Gastroesophageal sphincter (tissue), 4 donors: ENCODE measurements around the gene TNNI3K. TPM values are rescaled to one million over a fixed set of nuclear protein-coding genes. Genes with fewer than 3 reads are reported as not detected.

Experiments used
- ATAC-seq: fragments of 150-250 bp; one replicate; pipeline ENCODE4 v1.9.1; 2016; ENCODE audit warnings: mild to moderate bottlenecking, moderate library complexity
- H3K27ac ChIP-seq, 4 donors: fragments of 200-600 bp; sonication (generic) in 3 of 4; 1 replicate in 3 of 4; 2 replicates in 1 of 4; pipeline ENCODE4 v1.5.1; 2016 to 2019
- H3K27me3 ChIP-seq: fragments of 200-600 bp; sonication (generic); one replicate; pipeline ENCODE4 v1.5.1; 2019
- H3K36me3 ChIP-seq, 2 donors: fragments of 200-600 bp; sonication (generic); one replicate each; pipeline ENCODE4 v1.5.1; 2019; ENCODE audit warnings: control low read depth in 1 of 2
- H3K4me1 ChIP-seq, 3 donors: fragments of 200-600 bp; sonication (generic); 1 replicate in 2 of 3; 2 replicates in 1 of 3; pipeline ENCODE4 v1.5.1; 2016 to 2019; ENCODE audit warnings: control low read depth in 2 of 3
- H3K4me3 ChIP-seq, 2 donors: fragments of 200-600 bp; sonication (generic); one replicate each; pipeline ENCODE4 v1.5.1; 2019; ENCODE audit warnings: mild to moderate bottlenecking in 1 of 2, moderate library complexity in 1 of 2
- H3K9me3 ChIP-seq, 3 donors: fragments of 200-600 bp; sonication (generic); one replicate each; pipeline ENCODE4 v1.5.1; 2017 to 2019; ENCODE audit warnings: control low read depth in 2 of 3
- EP300 ChIP-seq: sonication (generic); formaldehyde crosslinking; IDR thresholded peaks from one replicate; pipeline ENCODE4 v1.6.1; 2017; ENCODE audit warnings: antibody characterized with exemption, mild to moderate bottlenecking
- POLR2A ChIP-seq, 2 donors: fragments of 450-650 bp; IDR thresholded peaks; one replicate each; pipeline ENCODE4 v1.6.1; 2017; ENCODE audit warnings: antibody characterized with exemption in 2 of 2, mild to moderate bottlenecking in 2 of 2, moderate library complexity in 1 of 2
- POLR2AphosphoS5 ChIP-seq: sonication (generic); formaldehyde crosslinking; IDR thresholded peaks from one replicate; pipeline ENCODE4 v1.6.1; 2017; ENCODE audit warnings: antibody characterized with exemption
- WGBS, 2 donors: methylation state at CpG; one replicate each; pipeline ENCODE4 v1.1.5; 2018; ENCODE audit warnings: low coverage in 1 of 2; 5-methylcytosine and 5-hydroxymethylcytosine counted together
- total RNA-seq, 4 donors: library from RNA; depleted of rRNA; stranded (reverse); fragments of >200 nt; gene quantifications; one replicate each; pipeline ENCODE4 v1.1.0, GENCODE V29; 2016
- TF ChIP-seq, protein P1 (sequence below), 4 experiments: fragments of 200-600 bp in 2 of 4; fragments of 450-650 bp in 2 of 4; sonication (generic) in 1 of 4; IDR thresholded peaks; one replicate each; pipeline ENCODE4 v1.5.1; 2017 to 2019; ENCODE audit warnings: antibody characterized with exemption in 4 of 4, mild to moderate bottlenecking in 2 of 4, moderate library complexity in 2 of 4

Gene TNNI3K
- total RNA-seq, 4 donors from 2014 or later, result 0.32 to 3.9 (median 2.9) TPM

DNA sequence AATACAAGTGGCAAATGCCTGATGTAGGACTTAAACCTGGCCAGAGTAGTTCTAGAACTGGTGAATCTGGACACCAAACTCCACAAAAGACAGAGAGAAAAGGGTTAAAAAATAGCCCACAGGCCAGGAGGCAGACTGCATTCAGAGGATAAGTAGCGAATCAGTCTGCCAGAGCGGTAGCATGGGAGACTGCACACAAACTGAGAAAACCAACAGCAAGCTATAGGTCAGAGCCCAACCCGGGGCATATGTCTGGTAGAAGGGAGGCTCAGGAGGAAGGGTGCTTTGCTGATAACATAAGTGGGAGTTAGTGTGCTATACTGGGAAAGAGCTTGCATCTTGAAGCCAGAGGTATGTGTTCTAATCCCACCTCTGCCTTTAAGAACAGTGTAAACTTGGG lies 273.3 kb downstream of the TNNI3K start:
- Histone ChIP-seq H3K36me3 (no peaks in the 10 kb centered on the region), H3K4me3 (no peak overlapping the region), H3K27me3 (no peaks in the 10 kb centered on the region), H3K9me3 (no peaks in the 10 kb centered on the region), H3K4me1 (peaks cover 0 to 6% (median 0%) of the 10 kb centered on the region in 3 donors), H3K27ac (no peak overlapping the region)
- TF ChIP-seq POLR2AphosphoS5 (no peak), EP300 (no peak), POLR2A (IDR thresholded peaks at IDR 0.05) (no peak)
- ATAC-seq, result no peak
- WGBS, 2 donors, result 30 to 83% methylated on average over 2 to 3 of the region's 3 CpGs

DNA sequence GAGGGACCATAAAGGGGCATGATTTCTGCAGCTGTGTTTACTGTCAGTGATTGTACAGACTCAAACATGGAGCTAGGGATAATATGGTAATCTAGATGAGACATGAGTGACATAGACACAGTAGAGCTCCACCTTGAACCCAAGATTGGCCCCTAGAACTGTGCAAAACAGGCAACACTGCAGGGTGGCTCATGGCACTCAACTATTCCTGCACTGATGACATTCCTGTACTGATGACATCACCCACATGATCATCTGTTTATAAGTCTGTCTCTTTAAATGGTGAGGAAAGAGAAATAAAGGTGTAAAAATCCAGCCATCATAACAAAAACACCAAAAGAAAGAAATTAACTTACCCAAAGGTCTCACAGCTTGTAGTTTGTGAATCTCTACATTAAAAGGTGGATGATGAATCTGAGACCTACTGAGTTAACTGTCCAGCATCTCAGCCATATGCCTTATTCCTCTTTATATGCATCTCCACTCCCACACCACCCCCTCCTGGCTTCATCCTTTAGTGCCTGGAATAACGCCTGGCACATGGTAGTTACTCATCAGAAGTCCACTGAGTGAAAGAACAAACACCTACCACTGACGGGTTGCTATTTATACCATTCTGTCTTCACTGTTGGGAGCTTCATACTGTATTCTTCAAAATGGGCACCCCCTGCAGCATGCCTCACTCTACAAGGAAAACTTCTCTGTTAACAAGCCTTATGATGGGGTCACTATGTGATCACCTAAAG lies 277.2 kb downstream of the TNNI3K start, which contains the start of gene LRRC53:
Gene LRRC53, minus strand, starts transcription at position 442 of the 746 bp plus-strand sequence. CDS start 29,262 bp downstream, outside the sequence.
- Histone ChIP-seq H3K27ac (no peak within 1 kb of the TSS), H3K9me3 (no peaks in the 10 kb centered on the region), H3K27me3 (no peaks in the 10 kb centered on the region), H3K4me3 (no peak within 1 kb of the TSS), H3K4me1 (no peaks in the 10 kb centered on the region), H3K36me3 (no peaks in the 10 kb centered on the region)
- no peak for ATAC-seq
- 38 to 54% methylated on average over 2 of the region's 2 CpGs for WGBS, 2 donors
- no peak for TF ChIP-seq EP300
- TF ChIP-seq, protein P1, sequence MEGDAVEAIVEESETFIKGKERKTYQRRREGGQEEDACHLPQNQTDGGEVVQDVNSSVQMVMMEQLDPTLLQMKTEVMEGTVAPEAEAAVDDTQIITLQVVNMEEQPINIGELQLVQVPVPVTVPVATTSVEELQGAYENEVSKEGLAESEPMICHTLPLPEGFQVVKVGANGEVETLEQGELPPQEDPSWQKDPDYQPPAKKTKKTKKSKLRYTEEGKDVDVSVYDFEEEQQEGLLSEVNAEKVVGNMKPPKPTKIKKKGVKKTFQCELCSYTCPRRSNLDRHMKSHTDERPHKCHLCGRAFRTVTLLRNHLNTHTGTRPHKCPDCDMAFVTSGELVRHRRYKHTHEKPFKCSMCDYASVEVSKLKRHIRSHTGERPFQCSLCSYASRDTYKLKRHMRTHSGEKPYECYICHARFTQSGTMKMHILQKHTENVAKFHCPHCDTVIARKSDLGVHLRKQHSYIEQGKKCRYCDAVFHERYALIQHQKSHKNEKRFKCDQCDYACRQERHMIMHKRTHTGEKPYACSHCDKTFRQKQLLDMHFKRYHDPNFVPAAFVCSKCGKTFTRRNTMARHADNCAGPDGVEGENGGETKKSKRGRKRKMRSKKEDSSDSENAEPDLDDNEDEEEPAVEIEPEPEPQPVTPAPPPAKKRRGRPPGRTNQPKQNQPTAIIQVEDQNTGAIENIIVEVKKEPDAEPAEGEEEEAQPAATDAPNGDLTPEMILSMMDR (IDR thresholded peaks at IDR 0.05), result no peak

DNA sequence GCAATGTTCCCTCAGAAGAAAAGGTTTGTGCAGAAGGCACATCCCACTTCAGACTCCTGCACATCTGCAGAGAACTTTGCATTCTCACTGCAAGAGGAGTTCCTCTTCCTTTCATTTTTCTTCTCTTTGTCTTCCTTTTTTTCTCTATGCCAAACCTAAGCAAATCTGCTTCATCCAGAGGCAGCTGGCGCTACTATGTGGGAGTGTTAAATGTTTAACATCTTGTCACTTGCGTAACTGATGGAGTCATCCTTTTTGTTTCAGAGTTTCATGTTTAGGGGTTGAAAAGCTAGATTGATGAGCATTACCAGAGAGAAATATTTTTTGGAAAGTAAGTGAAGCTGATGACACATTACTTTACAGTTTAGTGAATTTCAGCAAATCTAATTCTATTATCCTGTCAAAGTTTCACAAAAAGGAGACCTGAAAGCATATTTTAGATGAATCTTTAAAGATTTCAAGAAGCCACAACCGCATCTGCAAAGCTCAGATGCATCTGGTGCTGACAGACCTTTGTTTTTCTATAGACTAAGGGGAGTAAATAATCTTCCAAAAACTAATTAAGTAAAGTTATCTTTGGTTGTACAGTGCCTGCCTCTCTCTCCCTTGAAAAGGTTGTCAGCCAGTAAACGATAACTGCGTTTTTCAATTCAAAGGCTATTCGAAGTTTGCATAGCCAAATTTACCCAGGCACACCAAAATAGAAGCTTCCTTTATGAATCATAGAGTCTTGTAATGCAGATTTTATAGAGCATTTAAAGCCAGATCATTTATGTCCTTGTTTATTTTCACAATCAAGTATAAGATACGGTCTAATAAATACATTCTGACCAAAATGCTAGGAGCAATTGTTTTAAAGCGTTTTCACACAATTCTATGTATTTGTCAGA lies 278.5 kb downstream of the TNNI3K start:
- TF ChIP-seq, protein P1 (IDR thresholded peaks at IDR 0.05), result no peak
- TF ChIP-seq POLR2AphosphoS5, result no peak
- no peak for TF ChIP-seq POLR2A (IDR thresholded peaks at IDR 0.05)
- TF ChIP-seq EP300, result no peak
- H3K4me1 ChIP-seq, result no peaks in the 10 kb centered on the region
- ATAC-seq, result no peak
- no peak overlapping the region for H3K27ac ChIP-seq
- H3K9me3 ChIP-seq, result no peaks in the 10 kb centered on the region
- WGBS, 2 donors, result 40 to 44% methylated on average over 8 of the region's 8 CpGs
- no peak overlapping the region for H3K4me3 ChIP-seq
- no peaks in the 10 kb centered on the region for H3K36me3 ChIP-seq
- no peaks in the 10 kb centered on the region for H3K27me3 ChIP-seq

DNA sequence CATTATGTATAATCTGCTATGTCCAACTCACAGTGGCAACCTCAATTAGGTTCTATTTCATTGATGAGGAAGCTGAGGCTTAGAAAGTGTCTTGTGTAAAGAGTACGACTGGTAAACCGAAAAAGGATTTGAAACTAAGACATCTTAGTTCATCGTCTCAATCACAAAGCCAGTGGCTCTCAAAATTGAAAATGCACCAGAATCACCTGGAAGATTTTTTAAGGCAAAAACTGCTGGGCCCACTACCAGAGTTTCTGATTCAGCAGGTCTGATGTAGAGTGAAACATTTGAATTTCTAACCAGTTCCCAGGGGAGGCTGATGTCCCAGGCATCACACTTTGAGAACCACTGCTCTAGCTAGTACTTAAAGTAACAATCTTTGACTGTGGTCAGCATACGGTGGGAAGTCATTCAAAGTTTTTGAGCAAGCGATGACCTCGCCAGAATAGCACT lies 282.4 kb downstream of the TNNI3K start:
- no peaks in the 10 kb centered on the region for H3K4me1 ChIP-seq
- no peaks in the 10 kb centered on the region for H3K36me3 ChIP-seq
- ATAC-seq, result no peak
- no peak for TF ChIP-seq EP300
- no peaks in the 10 kb centered on the region for H3K9me3 ChIP-seq
- H3K27me3 ChIP-seq, result no peaks in the 10 kb centered on the region
- no peak overlapping the region for H3K4me3 ChIP-seq
- no peak overlapping the region for H3K27ac ChIP-seq
- 82 to 86% methylated on average over 4 to 6 of the region's 6 CpGs for WGBS, 2 donors

DNA sequence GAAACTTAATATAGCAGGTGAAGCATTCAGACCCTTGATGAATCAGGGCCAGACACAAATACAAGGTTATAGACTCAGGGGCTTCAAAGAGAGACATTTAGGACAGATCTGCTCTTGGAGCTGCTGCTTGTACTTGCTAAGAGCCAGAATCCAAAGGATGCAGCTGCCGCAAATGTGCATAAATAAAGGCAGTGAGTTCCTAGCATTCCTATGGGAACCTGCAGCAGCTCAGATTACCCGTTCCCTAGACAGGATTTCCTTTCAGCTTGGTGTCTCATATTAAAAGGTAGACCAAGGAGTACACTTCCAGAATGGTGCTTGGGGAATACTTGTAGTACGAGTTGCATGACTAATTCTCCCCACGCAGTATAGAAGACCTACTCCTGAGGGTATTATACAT lies 287.0 kb downstream of the TNNI3K start:
- Histone ChIP-seq H3K27ac (no peak overlapping the region), H3K9me3 (no peaks in the 10 kb centered on the region), H3K4me1 (no peaks in the 10 kb centered on the region), H3K27me3 (no peaks in the 10 kb centered on the region), H3K4me3 (no peak overlapping the region), H3K36me3 (no peaks in the 10 kb centered on the region)
- TF ChIP-seq, protein P1 (IDR thresholded peaks at IDR 0.05), result no peak
- no peak for TF ChIP-seq EP300
- no peak for ATAC-seq
- 20 to 55% methylated on average over 2 to 4 of the region's 4 CpGs for WGBS, 2 donors
